HepG2 (cell line): ENCODE data around the gene ARHGEF38. TPM values are rescaled to one million over a fixed set of nuclear protein-coding genes. Genes with fewer than 3 reads are reported as not detected.

Experiments
- CEBPB ChIP-seq: IDR thresholded peaks from 2 replicates; pipeline ENCODE4 v1.6.1; 2011; ENCODE audit warnings: low read depth, low read length, improper control_type of control experiment, borderline replicate concordance
- NFKBIZ ChIP-seq: IDR thresholded peaks from 2 replicates; pipeline ENCODE4 v1.6.1; 2018; ENCODE audit warnings: missing genetic modification reagents, missing compliant biosample characterization
- NFYB ChIP-seq: sonication (generic); formaldehyde crosslinking; IDR thresholded peaks from 2 replicates; pipeline ENCODE4 v1.4.0; 2020; ENCODE audit warnings: missing genetic modification reagents
- NR2F6 ChIP-seq, 2 experiments: IDR thresholded peaks; 2 replicates each; pipeline ENCODE4 v1.6.1; 2016; ENCODE audit warnings: antibody characterized with exemption in 1 of 2, mild to moderate bottlenecking in 1 of 2
- SMC3 ChIP-seq: IDR thresholded peaks from 2 replicates; pipeline ENCODE4 v1.6.1; 2011; ENCODE audit warnings: low read length, improper control_type of control experiment
- STAG1 ChIP-seq: sonication (generic); formaldehyde crosslinking; IDR thresholded peaks from 2 replicates; pipeline ENCODE4 v1.4.0; 2020; ENCODE audit warnings: missing genetic modification reagents
- TSC22D2 ChIP-seq: sonication (generic); formaldehyde crosslinking; IDR thresholded peaks from 2 replicates; pipeline ENCODE4 v1.5.1; 2020; ENCODE audit warnings: missing genetic modification reagents, mild to moderate bottlenecking, borderline replicate concordance
- ZMAT3 ChIP-seq: sonication (generic); formaldehyde crosslinking; conservative IDR thresholded peaks from 2 replicates; pipeline ENCODE4 v1.7.0; 2021; ENCODE audit warnings: missing genetic modification reagents
- ZNF558 ChIP-seq: sonication (generic); formaldehyde crosslinking; IDR thresholded peaks from 2 replicates; pipeline ENCODE4 v1.9.0; 2022; ENCODE audit warnings: mild to moderate bottlenecking, missing genetic modification reagents, borderline replicate concordance
- ZNF687 ChIP-seq: sonication (generic); formaldehyde crosslinking; IDR thresholded peaks from 2 replicates; pipeline ENCODE4 v1.5.1; 2020; ENCODE audit warnings: mild to moderate bottlenecking, missing genetic modification reagents, moderate library complexity
- polyA plus RNA-seq, 8 experiments: library from polyadenylated mRNA; depleted of rRNA in 3 of 8; stranded (reverse) in 7 of 8; unstranded in 1 of 8; fragments of >200 nt; fragmentation: Illumina TruSeq in 4 of 8; extraction: Trizol in 4 of 8; gene quantifications; 2 replicates each; pipeline versions ENCODE4 v1.2.1 to v1.2.3, GENCODE V29; 2011 to 2016; ENCODE audit warnings: low read depth in 4 of 8, missing spikeins in 1 of 8, mixed read lengths in 1 of 8; ENCODE audit not compliant: insufficient read depth in 1 of 8
- total RNA-seq, 5 experiments: library from RNA; depleted of rRNA; stranded (reverse); fragments of >200 nt; fragmentation: Illumina TruSeq; extraction: Trizol; gene quantifications; 2 replicates each; pipeline ENCODE4 v1.2.3, GENCODE V29; 2016; ENCODE audit warnings: low read depth in 1 of 5
- TF ChIP-seq, protein P1 (sequence below): sonication (generic); formaldehyde crosslinking; conservative IDR thresholded peaks from 2 replicates; pipeline ENCODE4 v1.4.0; 2020; ENCODE audit warnings: missing genetic modification reagents

The ARHGEF38 gene
- total and polyA plus RNA-seq, 2 of the 13 experiments (the other 11 are each of a cell fraction or from before 2014, with no cell fraction given) = not detected

DNA sequence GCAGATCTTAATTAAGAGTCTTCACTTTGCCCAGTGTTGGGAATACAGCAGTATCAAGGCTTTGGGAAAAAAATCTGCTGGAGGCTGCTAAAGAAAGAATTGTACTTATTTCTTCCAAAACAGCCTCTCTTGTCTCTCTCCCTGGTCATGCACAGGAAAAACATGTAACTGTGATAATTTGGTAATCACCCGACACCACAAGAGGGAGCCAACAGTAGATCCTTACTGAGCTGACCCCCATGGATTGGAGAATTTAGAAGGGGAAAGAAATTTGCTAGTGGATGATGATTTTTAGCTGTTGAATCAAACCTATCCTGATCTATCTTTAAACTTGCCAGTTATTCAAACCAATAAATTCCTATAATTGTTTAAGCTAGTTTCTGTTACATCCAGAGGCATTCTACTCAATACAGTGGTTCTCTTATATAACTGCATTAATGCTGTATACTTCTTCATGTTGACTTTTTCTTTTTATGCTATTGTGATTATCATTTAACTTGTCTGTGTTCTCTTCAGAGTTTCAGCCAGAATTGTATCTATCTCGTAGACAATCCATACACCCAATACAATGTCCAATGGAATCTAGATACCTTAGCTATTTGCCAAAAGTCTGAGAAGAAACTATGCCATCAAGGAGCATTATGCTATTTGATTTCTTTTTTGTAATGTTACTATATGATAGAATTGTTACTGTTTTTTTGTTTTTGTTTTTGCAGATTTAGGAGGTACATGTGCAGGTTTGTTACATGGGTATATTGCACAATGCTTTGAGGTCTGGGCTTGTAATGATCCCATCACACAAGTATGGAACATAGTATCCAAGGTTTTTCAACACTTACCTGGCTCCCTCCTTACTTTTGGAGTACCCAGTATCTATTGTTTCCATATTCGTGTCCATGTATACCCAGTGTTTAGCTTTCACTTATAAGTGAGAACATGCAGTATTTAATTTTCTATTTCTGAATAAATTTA is 31.3 kb upstream of the ARHGEF38 start (continued):
- TF ChIP-seq ZNF687 (no peak), ZMAT3 (CRISPR knock-in tag) (no peak), NFKBIZ (no peak), TSC22D2 (no peak), SMC3 (peak; percentile 64), STAG1 (CRISPR knock-in tag) (peak; percentile 63), ZNF558 (CRISPR knock-in tag) (no peak), NFYB (CRISPR knock-in tag) (no peak), CEBPB (peak; percentile 24; the same call in 1 of the 2 replicates), NR2F6 (IDR thresholded peaks at IDR 0.05) (no peak), NR2F6 (CRISPR knock-in tag; IDR thresholded peaks at IDR 0.05) (no peak)
- TF ChIP-seq, protein P1, sequence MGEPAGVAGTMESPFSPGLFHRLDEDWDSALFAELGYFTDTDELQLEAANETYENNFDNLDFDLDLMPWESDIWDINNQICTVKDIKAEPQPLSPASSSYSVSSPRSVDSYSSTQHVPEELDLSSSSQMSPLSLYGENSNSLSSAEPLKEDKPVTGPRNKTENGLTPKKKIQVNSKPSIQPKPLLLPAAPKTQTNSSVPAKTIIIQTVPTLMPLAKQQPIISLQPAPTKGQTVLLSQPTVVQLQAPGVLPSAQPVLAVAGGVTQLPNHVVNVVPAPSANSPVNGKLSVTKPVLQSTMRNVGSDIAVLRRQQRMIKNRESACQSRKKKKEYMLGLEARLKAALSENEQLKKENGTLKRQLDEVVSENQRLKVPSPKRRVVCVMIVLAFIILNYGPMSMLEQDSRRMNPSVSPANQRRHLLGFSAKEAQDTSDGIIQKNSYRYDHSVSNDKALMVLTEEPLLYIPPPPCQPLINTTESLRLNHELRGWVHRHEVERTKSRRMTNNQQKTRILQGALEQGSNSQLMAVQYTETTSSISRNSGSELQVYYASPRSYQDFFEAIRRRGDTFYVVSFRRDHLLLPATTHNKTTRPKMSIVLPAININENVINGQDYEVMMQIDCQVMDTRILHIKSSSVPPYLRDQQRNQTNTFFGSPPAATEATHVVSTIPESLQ = no peak
- TF ChIP-seq, all 625 proteins: peak for 5
